ENCODE measurements around the gene TSGA10IP.

DNA sequence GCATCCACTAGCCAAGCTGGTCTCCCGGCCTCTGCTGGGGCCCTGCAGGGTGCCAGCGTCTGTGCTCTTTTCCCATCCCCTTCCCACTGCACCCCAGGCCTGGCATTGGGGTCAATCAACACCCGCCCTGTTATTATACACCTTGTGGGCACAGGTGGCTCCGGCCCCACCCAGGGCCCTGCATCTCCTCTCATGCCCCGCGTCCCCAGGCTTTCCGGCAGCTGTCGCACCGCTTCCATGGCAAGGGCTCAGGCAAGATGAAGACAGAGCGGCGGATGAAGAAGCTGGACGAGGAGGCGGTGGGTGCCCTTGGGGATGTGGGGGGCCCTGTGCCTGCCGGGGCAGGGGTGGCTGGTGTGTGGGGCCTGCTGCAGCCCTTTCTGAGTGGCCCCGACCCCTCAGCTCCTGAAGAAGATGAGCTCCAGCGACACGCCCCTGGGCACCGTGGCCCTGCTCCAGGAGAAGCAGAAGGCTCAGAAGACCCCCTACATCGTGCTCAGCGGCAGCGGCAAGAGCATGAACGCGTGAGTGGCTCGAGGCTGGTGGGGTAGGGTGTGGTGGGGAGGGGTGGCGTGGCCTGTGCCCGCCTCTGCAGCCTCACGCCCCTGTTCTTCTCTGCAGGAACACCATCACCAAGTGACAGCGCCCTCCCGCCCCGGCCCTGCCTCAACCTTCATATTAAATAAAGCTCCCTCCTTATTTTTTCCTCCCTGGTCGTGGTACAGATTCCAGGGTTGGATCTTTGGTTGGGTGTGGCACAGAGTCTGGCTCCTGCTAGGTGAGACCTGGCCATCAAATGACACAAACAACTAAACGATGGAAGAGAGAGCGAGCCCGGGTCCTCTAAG is 33.3 kb downstream of the TSGA10IP start:
- no peak for TF ChIP-seq EZH2phosphoT487 (IDR thresholded peaks at IDR 0.05; ENCODE audit: borderline replicate concordance, low read length)
- TF ChIP-seq, protein P1, sequence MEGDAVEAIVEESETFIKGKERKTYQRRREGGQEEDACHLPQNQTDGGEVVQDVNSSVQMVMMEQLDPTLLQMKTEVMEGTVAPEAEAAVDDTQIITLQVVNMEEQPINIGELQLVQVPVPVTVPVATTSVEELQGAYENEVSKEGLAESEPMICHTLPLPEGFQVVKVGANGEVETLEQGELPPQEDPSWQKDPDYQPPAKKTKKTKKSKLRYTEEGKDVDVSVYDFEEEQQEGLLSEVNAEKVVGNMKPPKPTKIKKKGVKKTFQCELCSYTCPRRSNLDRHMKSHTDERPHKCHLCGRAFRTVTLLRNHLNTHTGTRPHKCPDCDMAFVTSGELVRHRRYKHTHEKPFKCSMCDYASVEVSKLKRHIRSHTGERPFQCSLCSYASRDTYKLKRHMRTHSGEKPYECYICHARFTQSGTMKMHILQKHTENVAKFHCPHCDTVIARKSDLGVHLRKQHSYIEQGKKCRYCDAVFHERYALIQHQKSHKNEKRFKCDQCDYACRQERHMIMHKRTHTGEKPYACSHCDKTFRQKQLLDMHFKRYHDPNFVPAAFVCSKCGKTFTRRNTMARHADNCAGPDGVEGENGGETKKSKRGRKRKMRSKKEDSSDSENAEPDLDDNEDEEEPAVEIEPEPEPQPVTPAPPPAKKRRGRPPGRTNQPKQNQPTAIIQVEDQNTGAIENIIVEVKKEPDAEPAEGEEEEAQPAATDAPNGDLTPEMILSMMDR (IDR thresholded peaks at IDR 0.05; ENCODE audit: low read depth, low read length, poor library complexity, severe bottlenecking) = no peak
